ENCODE data around the gene ADD1. TPM values are rescaled to one million over a fixed set of nuclear protein-coding genes. Genes with fewer than 3 reads are reported as not detected.

The ADD1 gene
- total RNA-seq, 4 donors from 2014 or later: 253 to 402 (median 311) TPM

DNA sequence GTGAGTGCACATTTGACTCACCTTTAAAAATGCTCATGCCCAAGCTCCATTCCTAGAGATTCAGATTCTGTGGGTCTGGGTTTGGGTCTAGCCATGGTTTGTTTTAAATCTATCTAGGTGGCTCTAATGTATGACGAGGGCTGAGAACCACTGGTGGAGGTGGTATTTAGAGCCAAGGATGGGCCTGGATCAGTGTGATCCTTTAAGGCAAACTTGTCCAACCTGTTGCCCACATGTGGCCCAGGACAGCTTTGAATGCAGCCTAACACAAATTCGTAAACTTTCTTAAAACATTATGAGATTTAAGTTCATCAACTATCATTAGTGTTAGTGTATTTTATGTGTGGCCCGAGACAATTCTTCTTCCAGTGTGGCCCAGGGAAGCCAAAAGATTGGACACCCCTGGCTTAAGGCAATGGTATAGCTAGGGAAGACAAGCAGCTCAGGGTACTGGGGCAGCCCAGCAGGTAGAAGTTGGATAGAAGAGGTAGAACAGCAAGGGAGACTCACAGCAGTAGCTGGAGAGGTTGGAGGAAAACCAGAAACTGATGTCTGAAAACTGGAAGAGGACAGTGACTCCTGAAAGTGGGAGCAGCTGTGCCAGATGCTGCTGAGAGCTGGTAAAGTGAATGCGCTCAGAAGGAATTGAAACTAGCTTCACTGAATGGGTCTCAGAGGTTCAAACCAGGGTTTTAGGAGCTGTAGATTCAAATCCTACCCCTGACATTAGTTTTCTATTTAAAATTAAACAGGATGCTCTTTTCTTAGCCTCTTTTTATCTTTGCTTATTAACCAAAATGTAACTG is 18.2 kb downstream of the ADD1 start:
- 75% methylated on average over 4 of the region's 4 CpGs for WGBS
- Histone ChIP-seq H3K4me3 (peak overlapping the region in 3 of 4 donors; percentile 1 to 21 (median 3)), H3K9me3 (no peaks in the 10 kb centered on the region), H3K27me3 (no peaks in the 10 kb centered on the region), H3K4me1 (peaks cover 98 to 100% (median 100%) of the 10 kb centered on the region in 4 donors), H3K27ac (replicated peaks in 1 of 4) (peak overlapping the region; percentile 49 to 63 (median 59)), H3K36me3 (no peaks in the 10 kb centered on the region)
- no peak for DNase-seq (ENCODE audit: extremely low spot score)
- intact Hi-C loops (cut with DNase I): no loop called here
- TF ChIP-seq POLR2AphosphoS5 (IDR thresholded peaks at IDR 0.05) (no peak), EP300 (IDR thresholded peaks at IDR 0.05) (no peak), POLR2A (IDR thresholded peaks at IDR 0.05; ENCODE audit: low read depth) (no peak)
- TF ChIP-seq, protein P1, sequence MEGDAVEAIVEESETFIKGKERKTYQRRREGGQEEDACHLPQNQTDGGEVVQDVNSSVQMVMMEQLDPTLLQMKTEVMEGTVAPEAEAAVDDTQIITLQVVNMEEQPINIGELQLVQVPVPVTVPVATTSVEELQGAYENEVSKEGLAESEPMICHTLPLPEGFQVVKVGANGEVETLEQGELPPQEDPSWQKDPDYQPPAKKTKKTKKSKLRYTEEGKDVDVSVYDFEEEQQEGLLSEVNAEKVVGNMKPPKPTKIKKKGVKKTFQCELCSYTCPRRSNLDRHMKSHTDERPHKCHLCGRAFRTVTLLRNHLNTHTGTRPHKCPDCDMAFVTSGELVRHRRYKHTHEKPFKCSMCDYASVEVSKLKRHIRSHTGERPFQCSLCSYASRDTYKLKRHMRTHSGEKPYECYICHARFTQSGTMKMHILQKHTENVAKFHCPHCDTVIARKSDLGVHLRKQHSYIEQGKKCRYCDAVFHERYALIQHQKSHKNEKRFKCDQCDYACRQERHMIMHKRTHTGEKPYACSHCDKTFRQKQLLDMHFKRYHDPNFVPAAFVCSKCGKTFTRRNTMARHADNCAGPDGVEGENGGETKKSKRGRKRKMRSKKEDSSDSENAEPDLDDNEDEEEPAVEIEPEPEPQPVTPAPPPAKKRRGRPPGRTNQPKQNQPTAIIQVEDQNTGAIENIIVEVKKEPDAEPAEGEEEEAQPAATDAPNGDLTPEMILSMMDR (IDR thresholded peaks at IDR 0.05): no peak

DNA sequence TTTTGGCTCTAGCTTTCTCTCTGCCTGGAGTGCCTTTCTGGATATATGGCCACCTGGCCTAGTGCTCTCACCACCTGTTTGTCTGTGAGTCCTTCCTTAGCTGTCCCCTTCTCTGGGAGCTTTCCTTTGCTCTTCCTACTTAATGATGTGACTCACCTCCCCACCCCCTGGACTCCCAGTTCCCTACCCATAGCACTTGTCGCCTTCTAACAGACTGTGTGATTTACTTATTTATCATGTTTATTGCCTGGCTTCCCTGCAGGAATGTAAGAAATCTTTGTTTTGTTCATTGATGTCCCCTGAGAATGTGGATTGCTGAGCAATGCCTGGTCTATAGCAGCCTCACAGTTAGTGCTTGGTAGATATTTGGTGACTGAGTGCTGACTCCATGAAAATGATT is 18.9 kb downstream of the ADD1 start:
- Histone ChIP-seq H3K27ac (replicated peaks in 1 of 4) (peak overlapping the region; percentile 49 to 63 (median 59)), H3K9me3 (no peaks in the 10 kb centered on the region), H3K36me3 (no peaks in the 10 kb centered on the region), H3K4me1 (peaks cover 99 to 100% (median 100%) of the 10 kb centered on the region in 4 donors), H3K27me3 (no peaks in the 10 kb centered on the region), H3K4me3 (peak overlapping the region in 3 of 4 donors; percentile 1 to 21 (median 3))
- TF ChIP-seq EP300 (IDR thresholded peaks at IDR 0.05): no peak
- no peak for TF ChIP-seq POLR2AphosphoS5 (IDR thresholded peaks at IDR 0.05)
- TF ChIP-seq, protein P1 (IDR thresholded peaks at IDR 0.05): no peak
- 24% methylated on average over 1 of the region's 1 CpG for WGBS
- intact Hi-C loops (cut with DNase I): no loop called here
- no peak for DNase-seq (ENCODE audit: extremely low spot score)

DNA sequence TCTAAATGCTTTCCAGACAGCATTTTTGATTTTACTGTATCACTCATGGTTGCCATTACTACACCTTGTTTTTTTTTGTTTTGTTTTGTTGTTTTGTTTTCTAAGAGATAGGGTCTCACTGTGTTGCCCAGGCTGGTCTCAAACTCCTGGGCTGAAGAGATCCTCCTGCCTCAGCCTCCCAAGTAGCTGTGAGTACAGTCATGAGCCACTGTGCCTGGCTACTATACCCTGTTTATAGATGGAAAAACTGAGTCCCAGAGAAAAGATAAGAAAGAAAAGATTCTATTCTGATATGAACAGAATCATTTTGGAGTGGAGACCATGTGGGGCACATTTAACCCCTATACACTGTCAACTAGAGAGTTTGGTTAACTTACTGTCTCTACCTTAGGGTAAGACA is 20.0 kb downstream of the ADD1 start:
- Histone ChIP-seq H3K9me3 (no peaks in the 10 kb centered on the region), H3K4me3 (no peak overlapping the region), H3K36me3 (no peaks in the 10 kb centered on the region), H3K4me1 (peaks cover 97 to 100% (median 100%) of the 10 kb centered on the region in 4 donors), H3K27ac (replicated peaks in 1 of 4) (peak overlapping the region in 1 of 4 donors; percentile 63), H3K27me3 (no peaks in the 10 kb centered on the region)
- TF ChIP-seq POLR2A (IDR thresholded peaks at IDR 0.05; ENCODE audit: low read depth) (no peak), POLR2AphosphoS5 (IDR thresholded peaks at IDR 0.05) (no peak)
- intact Hi-C loops (cut with DNase I): no loop called here
- no peak for DNase-seq (ENCODE audit: extremely low spot score)

DNA sequence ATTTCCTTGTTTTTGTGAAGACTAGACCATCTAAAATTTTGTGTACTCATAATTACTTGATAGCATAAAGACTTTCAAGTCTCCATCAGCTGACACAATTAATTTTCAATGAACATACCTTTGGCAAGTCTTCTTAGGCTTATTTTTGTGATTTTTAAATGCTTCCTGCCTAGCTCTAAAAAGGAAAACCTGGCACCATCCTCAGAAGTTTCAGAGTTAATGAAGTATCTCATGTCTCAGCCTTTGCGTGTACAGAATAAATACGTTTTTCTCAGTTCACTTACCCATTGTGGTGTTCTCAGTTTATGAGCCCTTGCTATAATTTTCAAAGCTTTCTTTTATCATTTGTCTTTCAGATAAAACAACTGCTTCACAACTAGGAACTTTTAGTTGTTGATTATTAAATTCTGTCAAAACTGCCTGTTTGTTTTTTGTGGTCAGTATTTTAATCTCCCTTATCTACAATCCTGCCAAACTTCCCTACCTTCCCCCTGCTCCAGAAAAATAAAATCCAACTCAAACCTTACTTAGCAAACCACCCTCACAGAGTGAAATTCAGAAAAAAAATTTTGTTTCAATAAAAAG is 21.6 kb downstream of the ADD1 start:
- H3K4me1 ChIP-seq: peaks cover 98 to 100% (median 100%) of the 10 kb centered on the region in 4 donors
- no peaks in the 10 kb centered on the region for H3K9me3 ChIP-seq
- WGBS: 39% methylated on average over 2 of the region's 2 CpGs
- TF ChIP-seq POLR2AphosphoS5 (IDR thresholded peaks at IDR 0.05) (no peak), POLR2A (IDR thresholded peaks at IDR 0.05; ENCODE audit: low read depth) (no peak), EP300 (IDR thresholded peaks at IDR 0.05) (no peak)
- TF ChIP-seq, protein P1 (IDR thresholded peaks at IDR 0.05): no peak
- intact Hi-C loops (cut with DNase I): no loop called here
- H3K36me3 ChIP-seq: no peaks in the 10 kb centered on the region
- no peak overlapping the region for H3K4me3 ChIP-seq
- H3K27me3 ChIP-seq: no peaks in the 10 kb centered on the region
- peak overlapping the region in 1 of 4 donors; percentile 16 for H3K27ac ChIP-seq (replicated peaks in 1 of 4)
- DNase-seq (ENCODE audit: extremely low spot score): no peak

DNA sequence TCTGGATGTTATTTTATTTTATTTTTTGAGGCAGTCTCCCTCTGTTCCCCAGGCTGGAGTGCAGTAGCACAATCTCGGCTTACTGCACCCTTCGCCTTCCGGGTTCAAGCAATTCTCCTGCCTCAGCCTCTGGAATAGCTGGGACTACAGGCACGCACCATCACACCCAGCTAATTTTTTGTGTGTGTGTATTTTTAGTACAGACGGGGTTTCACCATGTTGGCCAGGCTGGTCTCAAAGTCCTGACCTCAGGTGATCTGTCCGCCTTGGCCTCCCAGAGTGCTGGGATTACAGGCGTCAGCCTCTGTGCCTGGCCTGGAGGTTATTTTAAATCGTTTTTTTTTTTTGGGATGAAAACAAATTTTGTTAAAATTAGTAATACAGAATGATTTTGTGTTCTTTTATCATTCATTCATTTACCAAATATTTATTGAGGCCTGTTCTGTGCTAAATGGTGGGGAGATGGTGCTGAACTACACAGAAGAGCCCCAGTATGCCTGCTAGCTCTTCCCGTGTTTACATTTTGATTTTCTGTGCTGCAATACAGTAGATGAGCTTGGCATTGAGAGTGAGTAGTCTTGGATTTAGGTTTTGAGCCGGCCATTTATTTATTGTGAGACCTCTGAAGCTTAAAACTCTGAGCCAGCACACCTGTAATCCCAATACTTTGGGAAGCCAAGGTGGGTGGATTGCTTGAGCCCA is 22.7 kb downstream of the ADD1 start:
- TF ChIP-seq, protein P1 (IDR thresholded peaks at IDR 0.05): no peak
- Histone ChIP-seq H3K4me1 (peaks cover 98 to 100% (median 99%) of the 10 kb centered on the region in 4 donors), H3K4me3 (no peak overlapping the region), H3K27ac (replicated peaks in 1 of 4) (peak overlapping the region in 3 of 4 donors; percentile 23 to 75 (median 73)), H3K27me3 (no peaks in the 10 kb centered on the region), H3K36me3 (no peaks in the 10 kb centered on the region), H3K9me3 (no peaks in the 10 kb centered on the region)
- no peak for DNase-seq (ENCODE audit: extremely low spot score)
- intact Hi-C loops (cut with DNase I): no loop called here
- 61% methylated on average over 10 of the region's 10 CpGs for WGBS
